ENCODE measurements around the gene RALB. TPM values are rescaled to one million over a fixed set of nuclear protein-coding genes. Genes with fewer than 3 reads are reported as not detected.

RALB gene
- total RNA-seq, 1 donor from 2014 or later, result 45.8 TPM

GRCh38 chr2:120262150-120262549 lies 9.5 kb downstream of the RALB start:
- Histone ChIP-seq H3K9me3 (replicated peaks) (peaks cover 6% of the 10 kb centered on the region), H3K27me3 (ENCODE audit: low read depth) (no peaks in the 10 kb centered on the region), H3K4me3 (no peak overlapping the region), H3K27ac (replicated peaks) (no peak overlapping the region), H3K36me3 (no peaks in the 10 kb centered on the region), H3K4me1 (peaks cover 60% of the 10 kb centered on the region)
- no peak for TF ChIP-seq CTCF (IDR thresholded peaks at IDR 0.05; ENCODE audit: borderline replicate concordance)
- no peak for DNase-seq
- intact Hi-C loops (cut with micrococcal nuclease), result no loop called here

- no peaks in the 10 kb centered on the region for H3K36me3 ChIP-seq
- H3K4me1 ChIP-seq, result peaks cover 52% of the 10 kb centered on the region
- no peak overlapping the region for H3K4me3 ChIP-seq
- H3K27ac ChIP-seq (replicated peaks), result no peak overlapping the region
- H3K27me3 ChIP-seq (ENCODE audit: low read depth), result no peaks in the 10 kb centered on the region
- peaks cover 6% of the 10 kb centered on the region for H3K9me3 ChIP-seq (replicated peaks)
- intact Hi-C loops (cut with micrococcal nuclease), result no loop called here
- no peak for DNase-seq
- TF ChIP-seq CTCF (IDR thresholded peaks at IDR 0.05; ENCODE audit: borderline replicate concordance), result no peak
Observed at GRCh38 chr2:120262761-120263428, 10.2 kb downstream of the RALB start.

GRCh38 chr2:120265006-120265405 lies 12.4 kb downstream of the RALB start:
- TF ChIP-seq CTCF (IDR thresholded peaks at IDR 0.05; ENCODE audit: borderline replicate concordance), result no peak
- H3K27me3 ChIP-seq (ENCODE audit: low read depth), result no peaks in the 10 kb centered on the region
- no peak overlapping the region for H3K4me3 ChIP-seq
- peaks cover 3% of the 10 kb centered on the region for H3K36me3 ChIP-seq
- H3K9me3 ChIP-seq (replicated peaks), result peaks cover 6% of the 10 kb centered on the region
- DNase-seq, result no peak
- peaks cover 58% of the 10 kb centered on the region for H3K4me1 ChIP-seq
- H3K27ac ChIP-seq (replicated peaks), result no peak overlapping the region
- intact Hi-C loops (cut with micrococcal nuclease), result no loop called here

GRCh38 chr2:120267348-120267747 lies 14.7 kb downstream of the RALB start:
- no peaks in the 10 kb centered on the region for H3K9me3 ChIP-seq (replicated peaks)
- no peak overlapping the region for H3K27ac ChIP-seq (replicated peaks)
- no peak for DNase-seq
- H3K4me3 ChIP-seq, result no peak overlapping the region
- H3K27me3 ChIP-seq (ENCODE audit: low read depth), result no peaks in the 10 kb centered on the region
- H3K36me3 ChIP-seq, result peaks cover 3% of the 10 kb centered on the region
- peaks cover 49% of the 10 kb centered on the region for H3K4me1 ChIP-seq
- TF ChIP-seq CTCF (IDR thresholded peaks at IDR 0.05; ENCODE audit: borderline replicate concordance), result no peak
- intact Hi-C loops (cut with micrococcal nuclease), result no loop called here

- peaks cover 44% of the 10 kb centered on the region for H3K4me1 ChIP-seq
Observed at GRCh38 chr2:120269076-120269744, 16.6 kb downstream of the RALB start.

More at GRCh38 chr2:120269076-120269744, 16.6 kb downstream of the RALB start:
- no peak for TF ChIP-seq CTCF (IDR thresholded peaks at IDR 0.05; ENCODE audit: borderline replicate concordance)
- Histone ChIP-seq H3K27me3 (ENCODE audit: low read depth) (no peaks in the 10 kb centered on the region), H3K27ac (replicated peaks) (no peak overlapping the region), H3K9me3 (replicated peaks) (no peaks in the 10 kb centered on the region), H3K4me3 (no peak overlapping the region), H3K36me3 (peaks cover 3% of the 10 kb centered on the region)
- intact Hi-C loops (cut with micrococcal nuclease), result no loop called here
- no peak for DNase-seq

Data from left ventricle myocardium inferior (tissue), 1 donor.